Ishikawa (cell line): ENCODE results near the gene SH2D6.

Source experiments
- CREB1 ChIP-seq: IDR thresholded peaks from 2 replicates; pipeline ENCODE4 v1.6.1; 2012; ENCODE audit warnings: low read depth
- FOXM1 ChIP-seq: IDR thresholded peaks from 2 replicates; pipeline ENCODE4 v1.6.1; 2012; ENCODE audit warnings: low read depth, borderline replicate concordance
- TF ChIP-seq, protein P1 (sequence below): IDR thresholded peaks from 2 replicates; pipeline ENCODE4 v1.6.1; 2012; ENCODE audit warnings: low read depth, mild to moderate bottlenecking

DNA sequence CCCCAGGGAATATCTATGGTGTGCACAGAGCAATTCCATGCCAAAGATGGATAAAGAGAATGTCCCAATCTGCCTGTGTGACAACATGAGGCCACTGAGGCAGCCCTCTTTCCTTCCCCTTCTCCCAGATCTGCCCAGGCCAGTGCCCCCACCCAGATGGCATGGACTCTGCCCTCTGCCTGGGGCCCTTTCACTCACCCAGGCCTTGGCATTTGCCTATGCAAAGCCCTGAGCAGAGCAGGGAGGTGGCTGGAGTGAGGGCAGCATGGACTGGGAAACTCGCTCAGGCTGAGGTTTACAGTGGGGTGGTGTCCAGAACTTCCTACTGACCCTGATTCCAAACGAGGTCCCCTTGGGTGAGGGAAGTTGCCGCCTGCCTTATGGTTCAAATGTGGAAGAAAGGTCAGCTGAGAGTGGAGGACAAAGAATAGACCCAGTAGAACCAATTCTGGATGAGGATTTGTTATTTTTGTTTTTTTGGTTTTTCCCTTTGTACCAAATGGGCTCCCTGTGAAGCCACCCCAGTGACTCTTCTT is 8.9 kb downstream of the SH2D6 start:
- TF ChIP-seq FOXM1, result no peak
- TF ChIP-seq, protein P1, sequence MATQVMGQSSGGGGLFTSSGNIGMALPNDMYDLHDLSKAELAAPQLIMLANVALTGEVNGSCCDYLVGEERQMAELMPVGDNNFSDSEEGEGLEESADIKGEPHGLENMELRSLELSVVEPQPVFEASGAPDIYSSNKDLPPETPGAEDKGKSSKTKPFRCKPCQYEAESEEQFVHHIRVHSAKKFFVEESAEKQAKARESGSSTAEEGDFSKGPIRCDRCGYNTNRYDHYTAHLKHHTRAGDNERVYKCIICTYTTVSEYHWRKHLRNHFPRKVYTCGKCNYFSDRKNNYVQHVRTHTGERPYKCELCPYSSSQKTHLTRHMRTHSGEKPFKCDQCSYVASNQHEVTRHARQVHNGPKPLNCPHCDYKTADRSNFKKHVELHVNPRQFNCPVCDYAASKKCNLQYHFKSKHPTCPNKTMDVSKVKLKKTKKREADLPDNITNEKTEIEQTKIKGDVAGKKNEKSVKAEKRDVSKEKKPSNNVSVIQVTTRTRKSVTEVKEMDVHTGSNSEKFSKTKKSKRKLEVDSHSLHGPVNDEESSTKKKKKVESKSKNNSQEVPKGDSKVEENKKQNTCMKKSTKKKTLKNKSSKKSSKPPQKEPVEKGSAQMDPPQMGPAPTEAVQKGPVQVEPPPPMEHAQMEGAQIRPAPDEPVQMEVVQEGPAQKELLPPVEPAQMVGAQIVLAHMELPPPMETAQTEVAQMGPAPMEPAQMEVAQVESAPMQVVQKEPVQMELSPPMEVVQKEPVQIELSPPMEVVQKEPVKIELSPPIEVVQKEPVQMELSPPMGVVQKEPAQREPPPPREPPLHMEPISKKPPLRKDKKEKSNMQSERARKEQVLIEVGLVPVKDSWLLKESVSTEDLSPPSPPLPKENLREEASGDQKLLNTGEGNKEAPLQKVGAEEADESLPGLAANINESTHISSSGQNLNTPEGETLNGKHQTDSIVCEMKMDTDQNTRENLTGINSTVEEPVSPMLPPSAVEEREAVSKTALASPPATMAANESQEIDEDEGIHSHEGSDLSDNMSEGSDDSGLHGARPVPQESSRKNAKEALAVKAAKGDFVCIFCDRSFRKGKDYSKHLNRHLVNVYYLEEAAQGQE, result no peak
- no peak for TF ChIP-seq CREB1
